HCT116 (cell line): ENCODE data around the gene SUFU. TPM values are rescaled to one million over a fixed set of nuclear protein-coding genes. Genes with fewer than 3 reads are reported as not detected.

Experiments used
- ATAC-seq: fragments of 200-7000 bp; cut with Tn5 transposase; 2 replicates; pipeline ENCODE4 v1.9.1; 2020; ENCODE audit warnings: mild to moderate bottlenecking, moderate library complexity
- BruUV-seq: library from RNA; stranded (reverse); fragments of 400-500 nt; replicated peaks from 2 replicates; lab custom pipeline; 2021; lab: Mats Ljungman, UMichigan
- CTCF ChIA-PET: fragments of 300-600 bp; sonication (Branson Sonifier 250); formaldehyde crosslinking; loops from one replicate; lab custom pipeline; 2021; ENCODE audit warnings: antibody characterized with exemption; lab: Charles Lee
- POLR2A ChIA-PET: fragments of 300-600, 350-600 bp; sonication (Branson Sonifier 250); formaldehyde crosslinking; loops from one replicate; lab custom pipeline; 2021; ENCODE audit warnings: antibody characterized with exemption; lab: Charles Lee
- RAD21 ChIA-PET, 2 experiments: fragments of 300-600 bp; sonication (Branson Sonifier 250); formaldehyde crosslinking; loops; one replicate each; lab custom pipeline; 2023; ENCODE audit warnings: low total read pairs in 2 of 2; ENCODE audit not compliant: uncharacterized antibody in 2 of 2, unreplicated experiment in 2 of 2, low non-redundant PET in 1 of 2; lab: Charles Lee
- DNase-seq: peaks from one replicate; pipeline ENCODE4 v3.0.0-alpha.2; 2010; ENCODE audit warnings: low read depth, low spot score
- H2AFZ ChIP-seq: fragments of 200-600 bp; shearing (Covaris generic), sonication (generic); 2 replicates; pipeline ENCODE4 v1.6.1; 2017; ENCODE audit warnings: low read depth, mixed run types, mixed read lengths, antibody characterized with exemption, low read length; ENCODE audit not compliant: poor library complexity, severe bottlenecking
- H3K27ac ChIP-seq: 2 replicates; pipeline ENCODE4 v1.5.1; 2012; ENCODE audit warnings: low read depth, low read length
- H3K27me3 ChIP-seq: fragments of 200-600 bp; sonication (generic); 2 replicates; pipeline ENCODE4 v1.6.1; 2016; ENCODE audit warnings: mixed run types, low read length, mixed read lengths; ENCODE audit not compliant: insufficient read depth
- H3K36me3 ChIP-seq, 2 experiments: fragments of 200-500 bp in 1 of 2; fragments of 200-600 bp in 1 of 2; sonication (Bioruptor generic) in 1 of 2; sonication (generic) in 1 of 2; 2 replicates each; pipeline versions ENCODE4 v1.5.1 to v1.6.1; 2014 to 2016; ENCODE audit warnings: low read length in 2 of 2, inconsistent platforms in 1 of 2, mixed read lengths in 1 of 2, mixed run types in 1 of 2; ENCODE audit not compliant: insufficient read depth in 2 of 2, control insufficient read depth in 1 of 2
- H3K4me1 ChIP-seq, 2 experiments: fragments of 200-600 bp in 1 of 2; sonication (generic) in 1 of 2; 2 replicates each; pipeline versions ENCODE4 v1.5.1 to v1.6.1; 2012 to 2017; ENCODE audit warnings: low read length in 2 of 2, inconsistent platforms in 1 of 2, mild to moderate bottlenecking in 1 of 2, mixed read lengths in 1 of 2, mixed run types in 1 of 2, moderate library complexity in 1 of 2; ENCODE audit not compliant: insufficient read depth in 2 of 2, control insufficient read depth in 1 of 2
- H3K4me2 ChIP-seq: fragments of 200-600 bp; sonication (generic); 2 replicates; pipeline ENCODE4 v1.6.1; 2017; ENCODE audit warnings: mixed run types, low read length, mixed read lengths
- H3K4me3 ChIP-seq, 2 experiments: fragments of 200-600 bp in 1 of 2; sonication (generic) in 1 of 2; replicated peaks in 1 of 2; 2 replicates each; pipeline ENCODE4 v1.5.1; 2011 to 2016; ENCODE audit warnings: low read length in 2 of 2, control low read depth in 1 of 2, low read depth in 1 of 2, mild to moderate bottlenecking in 1 of 2, mixed read lengths in 1 of 2, mixed run types in 1 of 2
- H3K79me2 ChIP-seq: fragments of 200-600 bp; sonication (generic); 2 replicates; pipeline ENCODE4 v1.6.1; 2017; ENCODE audit warnings: mild to moderate bottlenecking, mixed run types, low read length, moderate library complexity, mixed read lengths; ENCODE audit not compliant: insufficient read depth
- H3K9ac ChIP-seq: fragments of 200-600 bp; sonication (generic); 2 replicates; pipeline ENCODE4 v1.6.1; 2016; ENCODE audit warnings: low read length, mixed read lengths
- H3K9me2 ChIP-seq: fragments of 200-600 bp; sonication (generic), shearing (Covaris generic); 2 replicates; pipeline ENCODE4 v1.6.1; 2017; ENCODE audit warnings: mixed run types, mild to moderate bottlenecking, moderate library complexity; ENCODE audit not compliant: insufficient read depth
- H3K9me3 ChIP-seq, 2 experiments: fragments of 200-500 bp in 1 of 2; fragments of 200-600 bp in 1 of 2; sonication (Bioruptor generic) in 1 of 2; sonication (generic) in 1 of 2; 2 replicates each; pipeline ENCODE4 v1.6.1; 2014 to 2017; ENCODE audit warnings: low read length in 2 of 2, mixed read lengths in 2 of 2, inconsistent platforms in 1 of 2, low read depth in 1 of 2, mild to moderate bottlenecking in 1 of 2, mixed run types in 1 of 2, moderate library complexity in 1 of 2; ENCODE audit not compliant: control insufficient read depth in 1 of 2, insufficient read depth in 1 of 2
- H4K20me1 ChIP-seq: fragments of 200-600 bp; sonication (generic), shearing (Covaris generic); 2 replicates; pipeline ENCODE4 v1.6.1; 2017; ENCODE audit warnings: mixed run types, mild to moderate bottlenecking, moderate library complexity; ENCODE audit not compliant: insufficient read depth
- CBX3 ChIP-seq: IDR thresholded peaks from 2 replicates; pipeline ENCODE4 v1.6.1; 2012; ENCODE audit warnings: low read depth
- CEBPB ChIP-seq: IDR thresholded peaks from 2 replicates; pipeline ENCODE4 v1.6.1; 2012; ENCODE audit warnings: low read depth
- CTCF ChIP-seq, 3 experiments: fragments of 200-600 bp in 1 of 3; sonication (generic) in 1 of 3; IDR thresholded peaks in 2 of 3; conservative IDR thresholded peaks in 1 of 3; 2 replicates each; pipeline ENCODE4 v1.5.1; 2012 to 2017; ENCODE audit warnings: low read depth in 2 of 3, low read length in 2 of 3, antibody characterized with exemption in 1 of 3, borderline replicate concordance in 1 of 3, control low read depth in 1 of 3, mild to moderate bottlenecking in 1 of 3, mixed read lengths in 1 of 3, mixed run types in 1 of 3, moderate library complexity in 1 of 3; ENCODE audit not compliant: insufficient read depth in 1 of 3
- ELF1 ChIP-seq: IDR thresholded peaks from 2 replicates; pipeline ENCODE4 v1.6.1; 2012; ENCODE audit warnings: low read depth, borderline replicate concordance
- EZH2 ChIP-seq: fragments of 200-600 bp; sonication (generic); IDR thresholded peaks from 2 replicates; pipeline ENCODE4 v1.6.1; 2017; ENCODE audit warnings: antibody characterized with exemption, mixed run types
- EZH2phosphoT487 ChIP-seq: fragments of 200-600 bp; IDR thresholded peaks from 2 replicates; pipeline ENCODE4 v1.6.1; 2018; ENCODE audit warnings: antibody characterized with exemption, borderline replicate concordance
- FOSL1 ChIP-seq: IDR thresholded peaks from 2 replicates; pipeline ENCODE4 v1.6.1; 2012; ENCODE audit warnings: low read depth
- MAX ChIP-seq: IDR thresholded peaks from 2 replicates; pipeline ENCODE4 v1.6.1; 2012
- POLR2AphosphoS5 ChIP-seq: IDR thresholded peaks from 2 replicates; pipeline ENCODE4 v1.6.1; 2011; ENCODE audit warnings: mild to moderate bottlenecking, low read depth, low read length, moderate library complexity
- RAD21 ChIP-seq: IDR thresholded peaks from 2 replicates; pipeline ENCODE4 v1.6.1; 2012; ENCODE audit warnings: low read depth, mild to moderate bottlenecking
- SP1 ChIP-seq: IDR thresholded peaks from 2 replicates; pipeline ENCODE4 v1.6.1; 2012; ENCODE audit warnings: low read depth
- SRF ChIP-seq: IDR thresholded peaks from 2 replicates; pipeline ENCODE4 v1.6.1; 2012; ENCODE audit warnings: low read depth
- TCF7L2 ChIP-seq: IDR thresholded peaks from 2 replicates; pipeline ENCODE4 v1.7.0; 2011; ENCODE audit warnings: borderline replicate concordance, inconsistent platforms; ENCODE audit not compliant: insufficient read depth, insufficient read length; ENCODE audit errors: extremely low read depth
- ZFX ChIP-seq: fragments of 450-650 bp; IDR thresholded peaks from 2 replicates; pipeline ENCODE4 v1.6.1; 2017
- ZNF274 ChIP-seq: fragments of 200-500 bp; sonication (Bioruptor generic); IDR thresholded peaks from 2 replicates; pipeline ENCODE4 v1.6.1; 2014; ENCODE audit warnings: mild to moderate bottlenecking, low read depth, low read length, inconsistent platforms
- intact Hi-C: fragments of 100-400 bp; cut with micrococcal nuclease; formaldehyde crosslinking; loops from 2 replicates; pipeline ENCODE4 v1.10.0; 2022
- total RNA-seq: library from RNA; stranded (reverse); gene quantifications from one replicate; pipeline ENCODE4 v1.2.1, GENCODE V29; 2021; ENCODE audit not compliant: unreplicated experiment

Gene SUFU
- total RNA-seq, 1 experiment from 2014 or later, result 18.8 TPM

- ChIA-PET CTCF (no interaction called here), RAD21 (no interaction called here), POLR2A (no interaction called here)
- DNase-seq (no peak), ATAC-seq (no peak)
- Histone ChIP-seq H3K9ac (no peak overlapping the region), H3K4me3 (no peak overlapping the region), H3K27me3 (no peaks in the 10 kb centered on the region), H3K36me3 (no peaks in the 10 kb centered on the region), H3K9me3 (no peaks in the 10 kb centered on the region), H3K4me2 (no peak overlapping the region), H3K79me2 (0 out of 2 replicates have a peak, but pooled peaks cover 3% of the 10 kb centered on the region)
- intact Hi-C loops, result no loop called here
- no peak for TF ChIP-seq RAD21
- TF ChIP-seq CBX3, result no peak
- no peak for TF ChIP-seq POLR2AphosphoS5
- no peak for TF ChIP-seq FOSL1
- no peak for TF ChIP-seq ZFX
- TF ChIP-seq ELF1, result no peak
- TF ChIP-seq CEBPB, result no peak
- no peak for TF ChIP-seq SRF
- no peak for TF ChIP-seq EZH2
- TF ChIP-seq MAX, result no peak
- no peak for TF ChIP-seq CTCF (IDR thresholded peaks at IDR 0.05 in 2 of 3, conservative IDR thresholded peaks at IDR 0.05 in 1 of 3; ENCODE audit: borderline replicate concordance in 1 of 3, insufficient read depth in 1 of 3, low read depth in 2 of 3, low read length in 2 of 3)
- no peak for TF ChIP-seq ZNF274
- TF ChIP-seq TCF7L2, result no peak
- no peak for TF ChIP-seq SP1
- no peak for TF ChIP-seq EZH2phosphoT487
- TF ChIP-seq, all 23 proteins: peak for 0
- Histone ChIP-seq H4K20me1 (no peaks in the 10 kb centered on the region), H2AFZ (no peak overlapping the region), H3K9me2 (no peaks in the 10 kb centered on the region), H3K4me1 (peaks cover 0 to 14% of the 10 kb centered on the region in 2 experiments; a peak in 1 of 4 replicates), H3K27ac (no peak overlapping the region)
- no TSS peak for BruUV-seq
These were observed 85.1 kb downstream of the SUFU start for GRCh38 chr10:102588875-102589274.
